Measurements from ENCODE around the gene HOXD13. TPM values are rescaled to one million over a fixed set of nuclear protein-coding genes. Genes with fewer than 3 reads are reported as not detected.

HOXD13 gene
- polyA plus RNA-seq, 1 donor from 2014 or later = not detected

DNA sequence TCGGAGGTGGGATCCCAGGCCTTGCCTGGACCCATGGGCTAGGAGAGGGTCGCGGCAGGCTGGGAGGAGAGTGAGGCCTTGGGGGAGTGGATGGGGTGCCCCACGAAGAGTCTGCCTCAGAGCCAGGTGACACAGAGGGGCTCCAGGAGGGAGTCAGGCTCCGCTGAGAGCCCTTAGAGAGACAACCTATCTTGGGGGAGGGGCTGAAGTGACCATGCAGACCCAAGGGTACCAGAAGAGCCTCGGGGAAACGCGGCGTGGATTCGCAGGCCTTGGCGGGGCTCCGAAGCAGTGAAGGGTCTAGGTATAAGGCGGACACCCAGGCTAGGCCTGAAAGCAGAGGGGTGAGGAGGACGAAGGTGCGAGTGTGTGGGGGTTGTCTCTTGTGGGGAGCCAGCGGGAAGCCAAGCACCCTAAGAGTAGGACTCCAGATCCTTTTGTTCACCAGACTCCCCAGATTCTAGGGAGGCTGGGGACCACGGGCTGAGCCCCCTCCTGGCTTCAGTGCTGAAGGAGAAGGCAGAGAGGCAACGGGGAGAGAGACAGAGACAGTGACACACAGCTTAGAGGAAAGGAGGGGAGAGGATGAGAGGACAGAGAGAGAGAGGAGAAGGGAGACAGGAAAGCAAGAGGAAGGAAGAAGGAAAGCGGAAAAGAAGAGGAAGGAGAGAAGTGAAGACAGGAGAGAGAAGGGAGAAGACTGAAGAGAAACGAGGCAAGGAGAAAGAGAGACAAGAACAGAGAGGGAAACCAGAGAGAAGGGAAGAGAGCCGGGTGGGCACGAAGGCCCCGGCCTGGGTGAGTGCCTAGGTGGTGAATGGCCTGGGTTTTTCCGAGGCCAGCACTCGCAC, 13.4 kb downstream of the HOXD13 start:
- Histone ChIP-seq H3K27ac (ENCODE audit: low read length) (no peak overlapping the region), H3K36me3 (ENCODE audit: insufficient read depth, low read length) (no peaks in the 10 kb centered on the region), H3K79me2 (replicated peaks; ENCODE audit: insufficient read depth, low read length) (no peaks in the 10 kb centered on the region), H3K9ac (ENCODE audit: low read length) (no peak overlapping the region), H3K4me3 (ENCODE audit: low read length) (no peak overlapping the region), H3K9me3 (ENCODE audit: low read length) (no peaks in the 10 kb centered on the region), H2AFZ (ENCODE audit: low read depth, low read length) (no peak overlapping the region), H3K9me2 (ENCODE audit: insufficient read depth, low read length) (no peaks in the 10 kb centered on the region), H3K4me2 (ENCODE audit: low read length) (no peak overlapping the region), H3K27me3 (ENCODE audit: insufficient read depth, low read depth, low read length) (peaks cover 96% of the 10 kb centered on the region), H4K20me1 (ENCODE audit: insufficient read depth) (no peaks in the 10 kb centered on the region), H3F3A (ENCODE audit: insufficient read depth, low read length, poor library complexity, severe bottlenecking) (no peaks in the 10 kb centered on the region)
- TF ChIP-seq MXI1 (conservative IDR thresholded peaks at IDR 0.05; ENCODE audit: poor library complexity, severe bottlenecking) = no peak
- TF ChIP-seq POLR2AphosphoS5 (IDR thresholded peaks at IDR 0.05) = no peak
- no peak for TF ChIP-seq EP300 (conservative IDR thresholded peaks at IDR 0.05; ENCODE audit: poor library complexity, severe bottlenecking)
- TF ChIP-seq, protein P1, sequence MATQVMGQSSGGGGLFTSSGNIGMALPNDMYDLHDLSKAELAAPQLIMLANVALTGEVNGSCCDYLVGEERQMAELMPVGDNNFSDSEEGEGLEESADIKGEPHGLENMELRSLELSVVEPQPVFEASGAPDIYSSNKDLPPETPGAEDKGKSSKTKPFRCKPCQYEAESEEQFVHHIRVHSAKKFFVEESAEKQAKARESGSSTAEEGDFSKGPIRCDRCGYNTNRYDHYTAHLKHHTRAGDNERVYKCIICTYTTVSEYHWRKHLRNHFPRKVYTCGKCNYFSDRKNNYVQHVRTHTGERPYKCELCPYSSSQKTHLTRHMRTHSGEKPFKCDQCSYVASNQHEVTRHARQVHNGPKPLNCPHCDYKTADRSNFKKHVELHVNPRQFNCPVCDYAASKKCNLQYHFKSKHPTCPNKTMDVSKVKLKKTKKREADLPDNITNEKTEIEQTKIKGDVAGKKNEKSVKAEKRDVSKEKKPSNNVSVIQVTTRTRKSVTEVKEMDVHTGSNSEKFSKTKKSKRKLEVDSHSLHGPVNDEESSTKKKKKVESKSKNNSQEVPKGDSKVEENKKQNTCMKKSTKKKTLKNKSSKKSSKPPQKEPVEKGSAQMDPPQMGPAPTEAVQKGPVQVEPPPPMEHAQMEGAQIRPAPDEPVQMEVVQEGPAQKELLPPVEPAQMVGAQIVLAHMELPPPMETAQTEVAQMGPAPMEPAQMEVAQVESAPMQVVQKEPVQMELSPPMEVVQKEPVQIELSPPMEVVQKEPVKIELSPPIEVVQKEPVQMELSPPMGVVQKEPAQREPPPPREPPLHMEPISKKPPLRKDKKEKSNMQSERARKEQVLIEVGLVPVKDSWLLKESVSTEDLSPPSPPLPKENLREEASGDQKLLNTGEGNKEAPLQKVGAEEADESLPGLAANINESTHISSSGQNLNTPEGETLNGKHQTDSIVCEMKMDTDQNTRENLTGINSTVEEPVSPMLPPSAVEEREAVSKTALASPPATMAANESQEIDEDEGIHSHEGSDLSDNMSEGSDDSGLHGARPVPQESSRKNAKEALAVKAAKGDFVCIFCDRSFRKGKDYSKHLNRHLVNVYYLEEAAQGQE (IDR thresholded peaks at IDR 0.05; ENCODE audit: borderline replicate concordance) = no peak
- no peak for TF ChIP-seq EZH2 (IDR thresholded peaks at IDR 0.05; ENCODE audit: borderline replicate concordance, insufficient read depth, low read length, poor library complexity, severe bottlenecking)
- TF ChIP-seq TAF1 (IDR thresholded peaks at IDR 0.05; ENCODE audit: low read depth) = no peak
- TF ChIP-seq, protein P2, sequence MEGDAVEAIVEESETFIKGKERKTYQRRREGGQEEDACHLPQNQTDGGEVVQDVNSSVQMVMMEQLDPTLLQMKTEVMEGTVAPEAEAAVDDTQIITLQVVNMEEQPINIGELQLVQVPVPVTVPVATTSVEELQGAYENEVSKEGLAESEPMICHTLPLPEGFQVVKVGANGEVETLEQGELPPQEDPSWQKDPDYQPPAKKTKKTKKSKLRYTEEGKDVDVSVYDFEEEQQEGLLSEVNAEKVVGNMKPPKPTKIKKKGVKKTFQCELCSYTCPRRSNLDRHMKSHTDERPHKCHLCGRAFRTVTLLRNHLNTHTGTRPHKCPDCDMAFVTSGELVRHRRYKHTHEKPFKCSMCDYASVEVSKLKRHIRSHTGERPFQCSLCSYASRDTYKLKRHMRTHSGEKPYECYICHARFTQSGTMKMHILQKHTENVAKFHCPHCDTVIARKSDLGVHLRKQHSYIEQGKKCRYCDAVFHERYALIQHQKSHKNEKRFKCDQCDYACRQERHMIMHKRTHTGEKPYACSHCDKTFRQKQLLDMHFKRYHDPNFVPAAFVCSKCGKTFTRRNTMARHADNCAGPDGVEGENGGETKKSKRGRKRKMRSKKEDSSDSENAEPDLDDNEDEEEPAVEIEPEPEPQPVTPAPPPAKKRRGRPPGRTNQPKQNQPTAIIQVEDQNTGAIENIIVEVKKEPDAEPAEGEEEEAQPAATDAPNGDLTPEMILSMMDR (IDR thresholded peaks at IDR 0.05; ENCODE audit: poor library complexity, severe bottlenecking) = no peak

DNA sequence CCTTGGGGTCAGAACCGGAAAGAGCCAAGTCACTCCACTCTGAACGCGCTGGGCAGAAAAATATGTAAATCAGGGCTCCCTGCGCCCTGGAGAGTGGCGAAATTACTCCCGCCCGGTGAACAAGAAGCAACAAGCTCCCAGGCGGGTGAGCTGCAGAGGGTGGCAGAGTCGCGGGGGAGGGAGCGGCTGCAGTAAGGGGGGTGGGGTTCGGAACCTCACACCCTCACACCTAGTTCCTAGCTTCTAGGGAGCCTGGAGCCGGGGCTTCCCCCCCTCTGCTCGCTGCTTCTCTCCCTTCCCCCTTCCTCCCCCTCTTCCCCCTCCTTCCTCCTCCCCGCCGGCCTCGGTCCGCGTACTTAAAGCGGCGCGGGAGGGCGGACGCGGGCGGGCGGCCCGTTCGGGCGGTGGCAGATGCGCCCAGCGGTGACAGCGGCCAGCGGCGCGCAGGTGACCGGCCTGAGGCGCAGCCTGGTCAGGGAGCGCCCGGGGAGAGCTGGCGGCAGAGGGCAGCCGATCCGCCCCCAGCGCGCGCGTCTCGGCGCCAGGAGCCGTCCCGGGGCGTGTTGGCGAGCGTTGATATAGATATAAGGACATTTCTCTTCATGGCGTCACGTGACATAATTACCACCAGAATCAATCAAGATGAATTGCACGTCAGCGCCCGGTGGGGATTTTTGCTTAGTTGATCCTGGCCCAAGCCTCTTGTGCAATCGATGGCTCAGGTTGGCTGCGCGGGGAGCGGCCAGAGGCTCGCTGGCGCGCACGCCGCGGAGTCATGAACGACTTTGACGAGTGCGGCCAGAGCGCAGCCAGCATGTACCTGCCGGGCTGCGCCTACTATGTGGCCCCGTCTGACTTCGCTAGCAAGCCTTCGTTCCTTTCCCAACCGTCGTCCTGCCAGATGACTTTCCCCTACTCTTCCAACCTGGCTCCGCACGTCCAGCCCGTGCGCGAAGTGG, 14.3 kb downstream of the HOXD13 start, which contains the start of gene HOXD11:
Gene HOXD11 (plus strand): TSS at position 700 of the 959 bp plus-strand sequence. CDS start 76 bp downstream, at position 776.
- H3K4me3 ChIP-seq (ENCODE audit: low read length) = peak within 1 kb of the TSS; percentile 48
- H3K9me2 ChIP-seq (ENCODE audit: insufficient read depth, low read length) = no peaks in the 10 kb centered on the region
- no peaks in the 10 kb centered on the region for H3K9me3 ChIP-seq (ENCODE audit: low read length)
- no peak within 1 kb of the TSS for H3K9ac ChIP-seq (ENCODE audit: low read length)
- TF ChIP-seq EZH2 (IDR thresholded peaks at IDR 0.05; ENCODE audit: borderline replicate concordance, insufficient read depth, low read length, poor library complexity, severe bottlenecking) = peak; percentile 59
- no peak for TF ChIP-seq POLR2AphosphoS5 (IDR thresholded peaks at IDR 0.05)
- no peak within 1 kb of the TSS for H3K27ac ChIP-seq (ENCODE audit: low read length)
- no peak within 1 kb of the TSS for H3K4me2 ChIP-seq (ENCODE audit: low read length)
- no peaks in the 10 kb centered on the region for H4K20me1 ChIP-seq (ENCODE audit: insufficient read depth)
- H3K36me3 ChIP-seq (ENCODE audit: insufficient read depth, low read length) = no peaks in the 10 kb centered on the region
- H3F3A ChIP-seq (ENCODE audit: insufficient read depth, low read length, poor library complexity, severe bottlenecking) = no peaks in the 10 kb centered on the region
- no peaks in the 10 kb centered on the region for H3K79me2 ChIP-seq (replicated peaks; ENCODE audit: insufficient read depth, low read length)
- H3K27me3 ChIP-seq (ENCODE audit: insufficient read depth, low read depth, low read length) = peaks cover 96% of the 10 kb centered on the region
- no peak within 1 kb of the TSS for H2AFZ ChIP-seq (ENCODE audit: low read depth, low read length)
